D721Med (cell line): Measurements from ENCODE around the gene DISP2.

Experiments used
- DNase-seq: peaks from one replicate; pipeline ENCODE4 v3.0.0; 2011; ENCODE audit warnings: low spot score; ENCODE audit not compliant: insufficient read length
- FAIRE-seq: peaks from 2 replicates; lab custom pipeline; 2011; peaks lifted over from hg19 to GRCh38; lab: Jason Lieb, UNC
- TF ChIP-seq, protein P1 (sequence below): IDR thresholded peaks from 2 replicates; pipeline ENCODE4 v1.5.1; 2012; ENCODE audit warnings: mild to moderate bottlenecking, control low read depth; ENCODE audit not compliant: insufficient read depth; ENCODE audit errors: missing control alignments

Gene DISP2

DNA sequence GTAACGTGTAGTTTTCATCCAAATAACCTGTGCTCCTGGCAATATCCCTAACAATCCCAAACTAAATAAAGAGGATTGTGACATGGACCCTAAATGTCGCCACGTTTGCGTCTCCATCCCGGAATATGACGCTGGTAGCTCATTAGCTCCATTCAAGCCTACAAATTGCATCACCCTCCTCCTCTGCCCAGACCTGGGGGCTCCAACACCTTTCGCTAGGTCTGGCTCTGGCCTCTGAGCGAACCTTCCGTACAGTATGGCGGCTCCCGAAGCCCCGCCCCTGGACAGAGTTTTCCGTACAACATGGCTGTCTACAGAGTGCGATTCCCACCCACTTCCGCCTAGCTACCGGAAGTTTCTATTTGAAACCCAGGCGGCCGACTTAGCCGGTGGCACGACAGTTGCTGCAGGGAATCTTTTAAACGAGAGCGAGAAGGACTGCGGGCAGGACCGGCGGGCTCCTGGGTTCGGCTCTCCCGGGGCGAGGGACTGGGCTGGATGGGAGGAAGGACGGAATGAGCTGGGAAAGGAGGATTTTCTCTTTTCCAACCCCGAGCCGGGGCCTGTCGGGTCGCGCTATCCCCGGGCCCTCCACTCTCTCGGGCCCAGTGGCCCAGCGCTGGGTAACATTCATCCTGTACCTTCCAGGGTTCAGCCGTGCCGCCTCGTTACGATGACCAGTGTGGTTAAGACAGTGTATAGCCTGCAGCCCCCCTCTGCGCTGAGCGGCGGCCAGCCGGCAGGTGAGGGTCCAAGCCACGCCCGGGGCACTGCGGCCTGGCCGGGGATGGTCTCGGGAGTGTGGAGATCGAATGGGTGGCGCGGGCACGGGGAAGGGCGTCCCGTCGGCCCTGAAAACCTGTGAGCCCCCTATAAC is 24.8 kb downstream of the DISP2 start, which contains the start of gene KNSTRN:
TSS of gene KNSTRN (plus strand) at position 142 of the 877 bp plus-strand sequence. CDS start at position 257, 115 bp downstream.
- FAIRE-seq (no peak), DNase-seq (peak; percentile 68)
- TF ChIP-seq, protein P1, sequence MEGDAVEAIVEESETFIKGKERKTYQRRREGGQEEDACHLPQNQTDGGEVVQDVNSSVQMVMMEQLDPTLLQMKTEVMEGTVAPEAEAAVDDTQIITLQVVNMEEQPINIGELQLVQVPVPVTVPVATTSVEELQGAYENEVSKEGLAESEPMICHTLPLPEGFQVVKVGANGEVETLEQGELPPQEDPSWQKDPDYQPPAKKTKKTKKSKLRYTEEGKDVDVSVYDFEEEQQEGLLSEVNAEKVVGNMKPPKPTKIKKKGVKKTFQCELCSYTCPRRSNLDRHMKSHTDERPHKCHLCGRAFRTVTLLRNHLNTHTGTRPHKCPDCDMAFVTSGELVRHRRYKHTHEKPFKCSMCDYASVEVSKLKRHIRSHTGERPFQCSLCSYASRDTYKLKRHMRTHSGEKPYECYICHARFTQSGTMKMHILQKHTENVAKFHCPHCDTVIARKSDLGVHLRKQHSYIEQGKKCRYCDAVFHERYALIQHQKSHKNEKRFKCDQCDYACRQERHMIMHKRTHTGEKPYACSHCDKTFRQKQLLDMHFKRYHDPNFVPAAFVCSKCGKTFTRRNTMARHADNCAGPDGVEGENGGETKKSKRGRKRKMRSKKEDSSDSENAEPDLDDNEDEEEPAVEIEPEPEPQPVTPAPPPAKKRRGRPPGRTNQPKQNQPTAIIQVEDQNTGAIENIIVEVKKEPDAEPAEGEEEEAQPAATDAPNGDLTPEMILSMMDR, result no peak

DNA sequence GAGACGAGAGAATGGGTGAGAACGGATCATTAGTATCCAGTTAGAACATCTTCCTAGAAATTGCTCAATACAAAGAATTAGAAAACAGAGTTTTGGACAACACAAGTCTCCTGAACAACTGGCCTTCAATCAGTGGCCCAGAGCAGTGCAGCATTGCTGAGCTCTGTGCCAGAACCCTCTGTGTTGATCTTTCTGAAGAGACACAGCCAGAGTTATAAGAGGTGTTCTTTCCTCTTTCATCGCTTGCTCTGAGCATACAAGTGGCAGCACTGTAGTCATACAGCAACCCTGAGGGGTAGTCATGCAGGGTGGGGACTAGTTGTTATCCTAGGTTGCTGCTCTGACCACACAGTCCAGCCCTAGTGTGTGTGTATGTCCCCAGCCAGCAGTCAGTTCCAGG is 28.5 kb downstream of the DISP2 start:
- DNase-seq (no peak), FAIRE-seq (no peak)
- TF ChIP-seq, protein P1, result no peak

DNA sequence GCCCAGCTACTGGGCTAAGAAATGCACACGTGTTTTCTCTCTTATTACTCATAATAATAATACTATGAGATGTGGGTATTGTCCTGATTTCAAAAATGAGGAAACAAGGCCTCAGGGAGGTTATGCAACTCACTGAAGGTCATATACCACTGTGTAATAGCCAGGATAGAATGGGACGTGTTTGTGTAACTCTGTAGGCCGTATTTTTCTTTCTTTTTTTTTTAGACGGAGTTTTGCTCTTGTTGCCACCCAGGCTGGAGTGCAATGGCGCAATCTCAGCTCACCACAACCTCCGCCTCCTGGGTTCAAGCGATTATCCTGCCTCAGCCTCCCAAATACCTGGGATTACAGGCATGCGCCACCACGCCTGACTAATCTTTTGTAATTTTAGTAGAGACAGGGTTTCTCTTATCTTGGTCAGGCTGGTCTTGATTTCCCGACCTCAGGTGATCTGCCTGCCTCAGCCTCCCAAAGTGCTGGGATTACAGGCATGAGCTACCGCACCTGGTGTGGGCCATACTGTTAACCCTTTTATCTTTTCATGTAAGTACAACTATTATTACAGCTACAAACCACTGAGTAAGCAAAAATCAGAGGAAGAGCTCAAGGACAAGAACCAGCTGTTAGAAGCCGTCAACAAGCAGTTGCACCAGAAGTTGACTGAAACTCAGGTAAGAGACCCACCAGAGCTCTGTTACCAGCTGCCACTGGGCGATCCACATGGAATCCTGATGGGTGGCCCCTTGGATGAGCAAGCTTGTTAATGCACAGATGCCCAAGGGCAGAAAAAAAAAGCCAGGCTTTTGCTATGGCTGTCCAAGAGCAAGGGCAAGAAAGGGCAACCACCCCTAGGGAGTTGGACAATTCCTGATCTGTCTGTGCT is 31.2 kb downstream of the DISP2 start:
- FAIRE-seq (no peak), DNase-seq (no peak)
- TF ChIP-seq, protein P1, result no peak

DNA sequence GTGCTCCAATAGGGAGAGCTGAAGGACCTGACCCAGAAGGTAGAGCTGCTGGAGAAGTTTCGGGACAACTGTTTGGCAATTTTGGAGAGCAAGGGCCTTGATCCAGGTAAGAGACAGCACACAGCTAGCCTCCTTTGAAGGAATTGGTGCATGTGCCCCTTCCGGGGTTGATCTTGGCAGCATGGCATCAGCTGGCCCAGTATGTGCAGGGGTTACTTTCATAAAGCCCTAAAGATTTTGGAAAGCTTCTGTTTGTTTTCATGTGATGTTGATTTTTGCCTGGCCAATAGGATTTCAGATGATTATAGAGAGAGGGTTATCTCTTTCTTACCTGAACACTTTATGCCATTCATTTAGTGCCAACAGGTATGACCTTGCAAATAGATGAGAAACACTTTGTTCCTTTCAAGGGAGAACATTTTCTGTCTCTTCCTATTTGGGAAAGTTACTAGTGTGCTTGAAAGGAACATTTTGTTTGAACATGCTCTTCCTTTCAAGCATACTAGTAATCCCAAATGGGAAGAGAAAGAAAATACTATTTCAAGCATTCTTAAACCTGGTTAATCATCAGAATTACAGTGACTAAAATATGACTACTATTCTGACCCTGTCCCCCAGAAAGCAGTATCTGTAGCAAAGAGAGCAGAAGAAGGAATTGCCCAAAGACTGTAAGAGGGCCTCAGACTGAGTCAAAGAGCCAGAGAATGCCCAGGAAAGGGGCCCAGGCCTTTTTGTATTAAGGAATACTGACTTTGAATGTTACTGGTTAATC is 32.0 kb downstream of the DISP2 start:
- FAIRE-seq, result no peak
- TF ChIP-seq, protein P1, result no peak
- no peak for DNase-seq

DNA sequence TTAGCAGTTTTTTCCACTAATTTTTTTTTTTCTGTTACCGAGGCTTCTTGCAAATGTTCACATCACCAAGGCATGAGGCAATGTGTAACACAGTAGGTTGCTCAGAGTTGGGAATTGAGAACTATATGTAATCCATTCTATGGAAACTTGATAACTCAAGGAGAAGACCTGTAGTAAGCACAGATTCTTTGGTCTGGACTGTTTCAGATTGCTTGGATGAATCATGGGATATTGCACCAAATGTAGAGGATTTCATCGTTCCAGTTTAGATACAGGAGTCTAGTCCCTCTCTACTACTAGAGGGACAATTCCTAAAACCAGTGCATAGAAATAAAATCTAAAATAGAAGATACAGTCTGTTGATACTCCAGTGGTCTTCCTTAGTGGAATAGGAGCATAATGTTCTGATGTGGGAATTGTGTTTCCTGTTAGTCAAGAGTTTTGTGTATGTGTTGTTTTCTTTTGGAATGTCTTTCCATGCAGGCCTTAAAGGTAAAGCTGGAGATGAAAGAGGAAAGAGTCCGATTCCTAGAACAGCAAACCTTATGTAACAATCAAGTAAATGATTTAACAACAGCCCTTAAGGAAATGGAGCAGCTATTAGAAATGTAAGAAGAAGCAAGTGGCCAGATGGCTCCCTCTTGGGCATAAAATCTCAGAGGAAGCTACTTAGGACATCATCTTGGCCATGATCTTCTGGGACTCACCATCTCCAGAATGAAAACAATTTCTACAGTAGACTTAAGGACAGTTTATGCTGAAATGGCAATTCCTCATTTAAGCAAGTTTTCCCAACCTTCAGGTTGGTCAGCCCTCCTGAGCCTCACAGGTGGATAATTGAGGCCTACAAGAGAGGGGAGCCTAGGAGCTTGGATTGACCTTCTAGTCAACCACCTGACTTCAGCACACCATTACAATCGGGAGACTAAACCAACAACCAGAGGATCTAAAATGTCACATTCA is 35.2 kb downstream of the DISP2 start:
- DNase-seq (no peak), FAIRE-seq (no peak)
- TF ChIP-seq, protein P1, result no peak
